Omental fat pad (tissue), 4 donors: ENCODE results near the gene SLCO3A1. TPM values are rescaled to one million over a fixed set of nuclear protein-coding genes. Genes with fewer than 3 reads are reported as not detected.

Experiments used
- ATAC-seq: fragments of 150-250 bp; one replicate; pipeline ENCODE4 v1.9.1; 2016; ENCODE audit warnings: mild to moderate bottlenecking, moderate library complexity; ENCODE audit not compliant: low FRiP score
- DNase-seq: peaks from one replicate; pipeline ENCODE4 v3.0.0-alpha.2; 2019; ENCODE audit warnings: low spot score
- total RNA-seq, 4 donors: library from RNA; depleted of rRNA; stranded (reverse); fragments of >200 nt; gene quantifications; one replicate each; pipeline ENCODE4 v1.1.0, GENCODE V29; 2016
- TF ChIP-seq, protein P1 (sequence below), 3 donors: fragments of 450-650 bp; IDR thresholded peaks; one replicate each; pipeline ENCODE4 v1.5.1; 2016 to 2017; ENCODE audit warnings: antibody characterized with exemption in 3 of 3, mild to moderate bottlenecking in 3 of 3, moderate library complexity in 2 of 3

SLCO3A1 gene
- total RNA-seq, 4 donors from 2014 or later: 12.3 to 21.8 (median 14.8) TPM

DNA sequence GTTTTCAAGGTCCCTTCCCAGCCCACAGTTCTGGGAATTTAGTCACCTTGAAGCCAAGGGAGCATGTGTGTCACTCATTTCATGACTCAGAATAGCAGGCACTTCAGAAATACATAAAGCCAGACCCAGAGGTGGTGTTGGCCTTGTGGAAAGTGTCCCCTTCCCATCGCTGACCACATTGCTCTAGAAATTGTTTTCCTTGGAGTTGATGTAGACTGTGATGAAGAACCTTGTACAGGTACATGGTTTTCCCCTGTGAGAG, 158.8 kb downstream of the SLCO3A1 start:
- DNase-seq (no peak), ATAC-seq (no peak)
- TF ChIP-seq, protein P1, sequence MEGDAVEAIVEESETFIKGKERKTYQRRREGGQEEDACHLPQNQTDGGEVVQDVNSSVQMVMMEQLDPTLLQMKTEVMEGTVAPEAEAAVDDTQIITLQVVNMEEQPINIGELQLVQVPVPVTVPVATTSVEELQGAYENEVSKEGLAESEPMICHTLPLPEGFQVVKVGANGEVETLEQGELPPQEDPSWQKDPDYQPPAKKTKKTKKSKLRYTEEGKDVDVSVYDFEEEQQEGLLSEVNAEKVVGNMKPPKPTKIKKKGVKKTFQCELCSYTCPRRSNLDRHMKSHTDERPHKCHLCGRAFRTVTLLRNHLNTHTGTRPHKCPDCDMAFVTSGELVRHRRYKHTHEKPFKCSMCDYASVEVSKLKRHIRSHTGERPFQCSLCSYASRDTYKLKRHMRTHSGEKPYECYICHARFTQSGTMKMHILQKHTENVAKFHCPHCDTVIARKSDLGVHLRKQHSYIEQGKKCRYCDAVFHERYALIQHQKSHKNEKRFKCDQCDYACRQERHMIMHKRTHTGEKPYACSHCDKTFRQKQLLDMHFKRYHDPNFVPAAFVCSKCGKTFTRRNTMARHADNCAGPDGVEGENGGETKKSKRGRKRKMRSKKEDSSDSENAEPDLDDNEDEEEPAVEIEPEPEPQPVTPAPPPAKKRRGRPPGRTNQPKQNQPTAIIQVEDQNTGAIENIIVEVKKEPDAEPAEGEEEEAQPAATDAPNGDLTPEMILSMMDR (IDR thresholded peaks at IDR 0.05): no peak

DNA sequence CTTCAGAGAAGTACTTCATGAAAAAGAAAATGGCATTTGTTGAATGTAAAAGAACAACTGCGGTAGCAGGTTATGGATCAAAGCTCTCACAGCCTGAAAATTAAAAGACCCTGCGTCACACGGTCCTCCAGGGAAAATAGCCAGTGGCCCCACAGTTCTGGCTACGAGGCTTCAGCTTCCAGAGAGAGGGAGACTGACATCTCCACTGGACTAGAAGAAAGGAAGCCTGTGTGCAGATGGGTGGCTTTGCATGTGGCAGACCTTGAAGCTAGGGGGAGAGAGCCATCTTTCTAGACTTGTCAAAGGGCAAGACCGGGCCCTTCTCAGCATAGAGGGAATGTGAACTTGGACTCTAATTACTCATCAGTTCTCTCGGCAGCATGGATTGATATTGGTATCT, 159.4 kb downstream of the SLCO3A1 start:
- no peak for DNase-seq
- TF ChIP-seq, protein P1 (IDR thresholded peaks at IDR 0.05): no peak
- ATAC-seq: no peak

DNA sequence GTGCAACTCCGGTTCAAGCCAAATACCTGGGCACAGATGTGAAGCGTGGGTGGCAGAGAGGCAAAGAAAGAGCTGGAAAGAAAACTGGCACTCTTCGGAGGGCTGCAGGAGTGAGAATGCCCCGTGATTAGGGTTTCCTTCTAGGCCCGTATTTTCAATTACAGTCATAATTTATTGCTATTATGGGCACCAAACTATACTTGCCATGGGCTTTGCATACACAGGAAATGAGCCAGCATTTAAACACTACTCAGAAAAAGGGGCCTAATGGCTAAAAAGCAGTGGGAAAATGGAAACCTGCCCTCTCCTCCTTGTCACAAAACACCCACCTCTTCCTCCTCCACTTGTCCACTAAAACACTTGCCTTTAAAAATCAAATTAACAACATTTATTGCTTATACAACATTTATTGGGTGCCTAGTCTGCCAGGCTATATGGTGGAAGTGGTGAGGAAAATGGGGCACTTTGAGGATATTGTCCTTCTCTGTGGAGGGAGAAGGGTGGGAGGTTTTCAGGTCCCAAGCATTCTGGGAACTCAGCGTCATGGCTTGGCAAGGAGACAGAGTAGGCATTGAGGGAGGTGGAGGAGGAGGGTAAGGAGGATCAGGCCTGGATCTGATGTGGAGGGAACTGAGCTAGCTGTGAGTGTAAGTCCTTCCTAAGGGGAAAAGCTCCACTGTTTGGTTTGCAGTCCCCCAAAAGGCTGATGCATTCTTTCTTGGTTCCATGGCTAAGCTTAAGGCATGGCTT, 160.9 kb downstream of the SLCO3A1 start:
- DNase-seq: no peak
- no peak for ATAC-seq
- TF ChIP-seq, protein P1 (IDR thresholded peaks at IDR 0.05): no peak

DNA sequence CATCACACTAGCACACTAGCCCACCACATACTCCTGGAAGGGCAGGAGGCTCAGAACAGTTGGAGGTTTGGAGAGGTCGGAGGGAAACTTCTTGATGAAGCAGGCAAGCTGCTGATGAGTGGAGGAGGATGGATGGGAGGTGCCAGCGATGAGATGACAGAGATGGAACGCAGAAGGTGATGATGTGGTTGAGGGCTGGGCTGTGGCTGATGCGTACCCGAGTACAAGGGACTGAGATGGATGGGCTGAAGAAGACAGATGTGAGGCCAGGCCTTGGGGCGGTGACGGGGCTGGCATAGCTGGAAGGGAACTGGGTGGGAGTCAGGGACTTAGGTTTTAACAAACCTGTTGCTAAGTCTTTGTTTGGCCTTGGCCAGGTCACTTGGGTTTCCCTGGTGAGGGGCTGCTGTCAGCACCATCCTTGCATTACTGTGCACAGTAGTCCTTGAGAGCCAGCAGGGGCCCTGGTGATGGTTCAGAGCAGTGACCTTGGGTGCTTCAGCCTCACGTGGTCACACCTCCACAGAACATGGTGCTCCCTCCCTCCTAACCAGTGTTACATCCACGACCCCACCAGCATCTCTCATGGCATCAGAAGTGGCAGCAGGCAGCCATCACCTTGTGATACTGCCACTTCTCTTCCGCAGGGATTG, 164.5 kb downstream of the SLCO3A1 start:
- TF ChIP-seq, protein P1 (IDR thresholded peaks at IDR 0.05): no peak
- ATAC-seq (no peak), DNase-seq (no peak)

DNA sequence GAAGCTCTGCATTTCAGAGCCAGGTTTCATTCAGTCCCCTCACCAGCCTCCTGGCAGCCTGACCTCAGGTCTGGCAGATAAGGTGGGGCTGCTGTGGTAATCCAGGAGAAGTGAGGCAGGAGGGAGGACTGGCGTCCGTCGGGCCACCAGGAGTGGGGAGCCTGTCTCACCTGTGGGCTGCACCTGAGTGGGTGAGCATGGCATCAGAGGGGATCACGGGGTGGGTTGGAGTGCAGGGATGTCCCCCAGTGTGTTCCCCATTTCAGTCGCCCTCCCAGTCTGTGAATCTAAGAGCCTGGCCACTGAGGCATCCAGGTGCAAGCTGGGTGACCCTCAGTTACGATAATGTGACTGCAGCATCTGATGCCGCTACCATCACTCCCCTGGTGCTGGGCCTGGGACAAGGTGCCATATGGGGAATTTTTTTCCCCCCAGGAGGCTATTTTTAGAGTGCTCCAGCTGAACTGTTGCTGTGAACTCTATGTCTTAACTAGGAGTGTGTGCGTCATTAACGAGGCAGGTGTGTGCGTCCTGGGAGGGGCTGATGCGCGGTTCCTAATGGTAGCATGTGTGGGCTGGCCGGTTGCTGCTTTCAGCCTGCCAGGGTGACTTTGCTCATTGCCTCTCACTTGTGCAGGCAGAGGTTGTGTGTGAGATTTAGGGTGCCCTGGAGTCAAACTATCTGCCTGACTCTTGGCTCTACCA, 165.2 kb downstream of the SLCO3A1 start:
- DNase-seq: no peak
- no peak for ATAC-seq
- TF ChIP-seq, protein P1 (IDR thresholded peaks at IDR 0.05): no peak

DNA sequence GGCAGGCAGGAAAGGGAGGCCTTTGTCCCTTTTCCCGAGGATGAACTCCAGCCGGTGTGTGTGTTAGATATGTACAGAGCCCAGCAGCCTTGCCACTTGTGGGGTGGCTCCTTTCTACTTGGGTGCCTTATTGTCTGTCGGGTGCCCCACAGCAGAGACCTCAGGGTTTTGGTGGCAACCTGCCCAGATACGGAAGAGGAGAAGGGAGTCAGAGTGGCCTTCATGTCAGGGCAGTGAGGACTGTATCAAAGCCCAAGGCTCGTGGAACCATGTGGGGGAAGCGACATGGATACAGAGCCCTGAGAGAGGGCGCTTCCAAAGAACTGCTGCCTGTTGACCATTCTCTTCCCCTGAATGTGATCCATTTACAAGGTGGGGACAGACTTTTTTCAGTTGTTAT, 166.2 kb downstream of the SLCO3A1 start:
- DNase-seq (no peak), ATAC-seq (peak; percentile 2)
- TF ChIP-seq, protein P1 (IDR thresholded peaks at IDR 0.05): no peak
